ENCODE data around the gene OR12D3. TPM values are rescaled to one million over a fixed set of nuclear protein-coding genes. Genes with fewer than 3 reads are reported as not detected.

OR12D3 gene
- total RNA-seq, 1 experiment from 2014 or later, result not detected

- ChIA-PET POLR2A (no interaction called here), CTCF (no interaction called here)
- Mint-ChIP-seq H3K27ac (no peak overlapping the region), H3K36me3 (no peaks in the 10 kb centered on the region), H3K27me3 (ENCODE audit: low read depth) (peaks cover 2% of the 10 kb centered on the region), H3K4me1 (no peaks in the 10 kb centered on the region), H3K9me3 (no peaks in the 10 kb centered on the region), H3K4me3 (no peak overlapping the region)
- ATAC-seq (no peak), DNase-seq (ENCODE audit: low spot score) (no peak)
- TF ChIP-seq SP1 (CRISPR knock-in tag; conservative IDR thresholded peaks at IDR 0.05) (no peak), ZBTB21 (CRISPR knock-in tag; IDR thresholded peaks at IDR 0.05; ENCODE audit: borderline replicate concordance) (no peak), ZMAT4 (CRISPR knock-in tag; IDR thresholded peaks at IDR 0.05) (no peak), IRF1 (CRISPR knock-in tag; IDR thresholded peaks at IDR 0.05) (no peak), ZNF396 (CRISPR knock-in tag; IDR thresholded peaks at IDR 0.05; ENCODE audit: borderline replicate concordance) (no peak), NR1H2 (CRISPR knock-in tag; IDR thresholded peaks at IDR 0.05) (no peak), ZNF425 (CRISPR knock-in tag; conservative IDR thresholded peaks at IDR 0.05) (no peak), ATF2 (CRISPR knock-in tag; IDR thresholded peaks at IDR 0.05; ENCODE audit: borderline replicate concordance, low read depth) (no peak), CDX4 (CRISPR knock-in tag; IDR thresholded peaks at IDR 0.05; ENCODE audit: borderline replicate concordance) (no peak), STAT6 (CRISPR knock-in tag; conservative IDR thresholded peaks at IDR 0.05; ENCODE audit: low read depth) (no peak), ZNF232 (CRISPR knock-in tag; IDR thresholded peaks at IDR 0.05) (no peak), PRRX2 (CRISPR knock-in tag; IDR thresholded peaks at IDR 0.05) (no peak), ESRRA (CRISPR knock-in tag; IDR thresholded peaks at IDR 0.05; ENCODE audit: borderline replicate concordance) (no peak), E2F5 (CRISPR knock-in tag; IDR thresholded peaks at IDR 0.05) (no peak), NFE2L1 (CRISPR knock-in tag; IDR thresholded peaks at IDR 0.05) (no peak), MYBL2 (CRISPR knock-in tag; IDR thresholded peaks at IDR 0.05) (no peak), FOXK1 (CRISPR knock-in tag; IDR thresholded peaks at IDR 0.05) (no peak), ZNF671 (CRISPR knock-in tag; IDR thresholded peaks at IDR 0.05) (no peak), PRDM15 (CRISPR knock-in tag; IDR thresholded peaks at IDR 0.05) (no peak)
Observed at GRCh38 chr6:29325777-29326176, 49.3 kb downstream of the OR12D3 start.
